Fibroblast of the aortic adventitia (primary cell): Measurements from ENCODE around the gene HSF5. TPM values are rescaled to one million over a fixed set of nuclear protein-coding genes. Genes with fewer than 3 reads are reported as not detected.

Source experiments
- DNase-seq: peaks from one replicate; pipeline ENCODE4 v3.0.0-alpha.2; 2010; ENCODE audit warnings: low read depth
- H3K4me3 ChIP-seq: 2 replicates; pipeline ENCODE4 v1.5.1; 2011; ENCODE audit warnings: low read depth, mild to moderate bottlenecking, control low read depth, low read length, moderate library complexity
- total RNA-seq: library from RNA; depleted of rRNA; stranded (reverse); fragments of >200 nt; gene quantifications from 2 replicates; pipeline ENCODE4 v1.2.3, GENCODE V29; 2012; ENCODE audit warnings: low replicate concordance
- TF ChIP-seq, protein P1 (sequence below): IDR thresholded peaks from 2 replicates; pipeline ENCODE4 v1.5.1; 2011; ENCODE audit warnings: mild to moderate bottlenecking, low read length, control low read depth, inconsistent platforms; ENCODE audit not compliant: insufficient read depth

The HSF5 gene
- total RNA-seq, 1 donor, result not detected

DNA sequence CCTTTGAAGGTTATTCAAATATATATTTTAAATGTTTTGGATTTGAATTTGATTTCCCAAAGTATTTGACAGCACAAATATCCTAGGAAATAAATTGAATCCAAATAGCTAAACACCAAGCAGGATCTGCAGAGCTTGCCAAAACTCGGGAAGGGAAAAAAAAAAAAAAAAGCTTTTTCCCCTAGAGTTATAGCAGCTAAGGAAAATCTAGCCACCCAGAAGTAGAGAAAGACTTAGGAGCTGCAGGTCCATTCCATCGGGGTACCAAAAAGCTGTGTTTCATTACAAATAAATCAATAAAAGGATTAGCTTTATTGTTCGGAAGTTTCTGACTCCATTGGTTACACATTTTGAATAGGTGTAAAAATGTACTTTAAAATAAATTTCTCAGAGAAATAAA is 19.3 kb downstream of the HSF5 start:
- DNase-seq, result no peak
- TF ChIP-seq, protein P1, sequence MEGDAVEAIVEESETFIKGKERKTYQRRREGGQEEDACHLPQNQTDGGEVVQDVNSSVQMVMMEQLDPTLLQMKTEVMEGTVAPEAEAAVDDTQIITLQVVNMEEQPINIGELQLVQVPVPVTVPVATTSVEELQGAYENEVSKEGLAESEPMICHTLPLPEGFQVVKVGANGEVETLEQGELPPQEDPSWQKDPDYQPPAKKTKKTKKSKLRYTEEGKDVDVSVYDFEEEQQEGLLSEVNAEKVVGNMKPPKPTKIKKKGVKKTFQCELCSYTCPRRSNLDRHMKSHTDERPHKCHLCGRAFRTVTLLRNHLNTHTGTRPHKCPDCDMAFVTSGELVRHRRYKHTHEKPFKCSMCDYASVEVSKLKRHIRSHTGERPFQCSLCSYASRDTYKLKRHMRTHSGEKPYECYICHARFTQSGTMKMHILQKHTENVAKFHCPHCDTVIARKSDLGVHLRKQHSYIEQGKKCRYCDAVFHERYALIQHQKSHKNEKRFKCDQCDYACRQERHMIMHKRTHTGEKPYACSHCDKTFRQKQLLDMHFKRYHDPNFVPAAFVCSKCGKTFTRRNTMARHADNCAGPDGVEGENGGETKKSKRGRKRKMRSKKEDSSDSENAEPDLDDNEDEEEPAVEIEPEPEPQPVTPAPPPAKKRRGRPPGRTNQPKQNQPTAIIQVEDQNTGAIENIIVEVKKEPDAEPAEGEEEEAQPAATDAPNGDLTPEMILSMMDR, result no peak

DNA sequence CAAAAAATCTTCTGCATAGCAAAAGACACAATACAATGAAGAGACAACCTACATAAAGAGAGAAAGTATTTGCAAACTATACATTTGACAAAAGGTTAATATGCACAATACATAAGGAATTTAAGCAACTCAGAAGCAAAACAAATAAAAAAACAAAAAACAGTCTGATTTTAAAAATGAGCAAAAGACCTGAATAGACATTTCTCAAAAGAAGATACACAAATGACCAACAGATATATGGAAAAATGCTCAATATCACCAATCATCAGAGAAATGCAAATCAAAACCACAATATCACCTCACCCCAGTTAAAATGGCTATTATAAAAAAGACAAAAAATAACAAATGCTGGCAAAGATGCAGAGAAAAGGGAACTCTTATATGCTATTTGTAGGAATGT is 32.7 kb downstream of the HSF5 start:
- no peak overlapping the region for H3K4me3 ChIP-seq
- no peak for DNase-seq
- TF ChIP-seq, protein P1, result no peak

More for the DNA sequence above, 19.3 kb downstream of the HSF5 start:
- no peak overlapping the region for H3K4me3 ChIP-seq

DNA sequence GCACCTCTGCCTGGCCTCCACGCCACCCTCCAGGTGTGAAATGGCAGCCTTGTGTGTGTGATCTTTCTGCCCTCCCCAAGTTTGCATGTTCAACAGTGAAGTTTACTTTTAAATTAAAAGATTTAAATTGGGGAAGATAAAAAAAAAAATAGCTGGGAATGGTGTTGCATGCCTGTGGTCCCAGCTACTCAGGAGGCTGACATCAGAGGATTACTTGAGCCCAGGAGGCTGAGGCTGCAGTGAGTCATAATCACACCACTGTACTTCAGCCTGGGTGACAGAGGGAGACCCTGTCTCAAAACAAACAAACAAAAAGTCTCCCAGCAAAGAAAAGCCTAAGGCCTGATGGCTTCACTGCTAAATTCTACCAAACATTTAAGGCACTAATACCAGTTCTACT is 35.5 kb downstream of the HSF5 start:
- no peak for DNase-seq
- no peak overlapping the region for H3K4me3 ChIP-seq
- TF ChIP-seq, protein P1, result no peak

DNA sequence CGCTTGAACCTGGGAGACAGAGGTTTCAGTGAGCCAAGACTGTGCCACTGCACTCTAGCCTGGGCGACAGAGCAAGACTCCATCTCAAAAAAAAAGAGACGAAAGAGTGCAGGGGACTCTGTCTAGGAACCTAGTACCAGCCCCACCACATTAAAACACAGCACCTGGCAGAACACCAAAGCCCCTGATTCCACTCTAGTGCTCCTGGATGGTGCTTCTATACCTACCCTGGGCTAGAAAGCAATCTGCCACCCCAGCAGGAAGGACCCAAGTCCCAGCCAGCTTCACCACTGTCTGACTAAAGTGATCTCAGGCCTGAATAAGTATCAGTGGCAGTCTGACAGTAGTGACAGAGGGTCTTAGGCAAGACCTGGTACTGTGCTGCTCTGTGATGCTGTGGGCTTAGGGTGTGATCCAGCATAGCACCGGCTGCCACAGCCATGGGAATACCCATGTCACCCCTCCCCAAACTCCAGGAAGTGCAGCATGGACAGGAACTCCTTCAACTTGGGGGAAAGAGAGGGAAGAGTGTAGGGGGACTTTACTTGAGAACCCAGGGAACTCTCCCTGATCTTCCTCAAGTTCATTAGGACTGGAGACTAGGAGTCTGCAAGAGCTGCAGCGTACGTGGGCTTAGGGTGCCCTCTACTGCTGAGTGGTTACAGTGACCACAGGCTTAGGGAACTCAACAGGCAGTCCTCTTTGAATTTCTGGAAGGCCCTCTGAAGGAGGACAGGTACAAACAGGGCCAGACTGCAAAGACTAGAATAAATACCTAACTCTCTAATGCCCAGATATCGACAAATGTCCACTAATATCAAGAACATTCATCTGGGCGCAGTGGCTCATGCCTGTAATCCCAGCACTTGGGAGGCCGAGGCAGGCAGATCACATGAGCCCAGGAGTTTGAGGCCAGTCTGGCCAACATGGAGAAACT is 40.9 kb downstream of the HSF5 start:
- TF ChIP-seq, protein P1, result peak; percentile 90
- H3K4me3 ChIP-seq, result no peak overlapping the region
- DNase-seq, result peak; percentile 87

DNA sequence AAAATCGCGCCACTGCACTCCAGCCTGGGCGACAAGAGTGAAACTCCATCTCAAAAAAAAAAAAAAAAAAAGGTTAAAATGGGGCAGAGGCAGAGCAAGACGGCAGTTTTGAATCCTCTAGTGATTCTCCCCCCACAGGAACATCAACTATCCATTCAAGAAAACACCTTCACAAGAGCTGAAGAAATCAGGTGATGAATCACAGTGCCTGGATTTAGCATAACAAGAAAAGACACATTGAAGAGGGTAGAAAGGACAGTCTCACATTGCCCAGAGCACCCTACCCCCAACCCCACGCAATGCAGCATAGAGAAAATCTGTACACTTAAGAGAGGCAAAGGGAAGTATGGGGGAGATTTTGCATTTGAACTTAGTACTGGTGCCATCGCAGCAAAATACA is 42.1 kb downstream of the HSF5 start:
- TF ChIP-seq, protein P1, result no peak
- no peak overlapping the region for H3K4me3 ChIP-seq
- DNase-seq, result no peak

DNA sequence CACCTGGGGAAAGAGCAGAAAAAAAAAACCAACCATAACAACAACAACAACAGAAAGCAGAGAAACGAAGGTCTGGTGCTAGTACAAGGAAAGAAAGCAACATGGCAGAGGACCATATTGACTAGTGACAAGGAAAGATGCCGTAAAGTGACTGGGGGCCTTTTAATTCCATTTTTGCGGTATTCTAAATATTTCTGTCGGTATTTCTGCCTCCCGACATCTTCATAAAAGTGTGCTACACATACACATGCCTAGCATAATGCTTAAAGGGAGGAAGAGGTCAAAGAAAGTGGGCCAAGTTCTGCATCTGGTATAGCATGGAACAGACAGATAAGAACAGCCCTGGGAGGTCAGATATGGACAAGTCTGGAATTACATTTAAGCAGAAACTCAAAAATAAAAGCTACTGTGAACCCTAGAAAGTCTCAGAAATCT is 51.4 kb downstream of the HSF5 start:
- TF ChIP-seq, protein P1, result no peak
- H3K4me3 ChIP-seq, result no peak overlapping the region
- no peak for DNase-seq

DNA sequence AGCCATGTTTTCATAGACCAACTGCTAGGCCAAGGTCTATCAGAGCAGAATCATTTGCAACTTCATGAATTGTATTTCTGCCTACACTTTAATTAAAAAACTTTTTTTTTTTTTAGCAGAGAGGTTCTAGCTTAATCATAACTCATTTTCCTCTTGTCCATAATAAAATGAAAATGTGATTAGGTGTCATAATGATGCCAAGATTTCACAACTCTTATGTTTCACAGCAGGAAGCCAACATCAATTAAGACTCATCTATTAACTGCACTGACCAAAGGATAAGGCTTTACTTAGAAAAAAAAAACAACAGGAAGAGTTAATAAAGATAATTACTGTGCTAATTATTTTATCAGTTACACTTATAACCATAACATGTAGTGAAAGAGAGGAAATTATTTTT is 52.0 kb downstream of the HSF5 start:
- TF ChIP-seq, protein P1, result no peak
- no peak for DNase-seq
- H3K4me3 ChIP-seq, result no peak overlapping the region
